IMR-90 (cell line): ENCODE data around the gene KIRREL2. TPM values are rescaled to one million over a fixed set of nuclear protein-coding genes. Genes with fewer than 3 reads are reported as not detected.

Experiments used
- ATAC-seq: fragments of 200-7000 bp; cut with Tn5 transposase; 2 replicates; pipeline ENCODE4 v1.9.1; 2020; ENCODE audit warnings: low read depth, mild to moderate bottlenecking, moderate library complexity
- BruUV-seq: library from RNA; stranded (reverse); fragments of 400-500 nt; replicated peaks from 2 replicates; lab custom pipeline; 2021; lab: Mats Ljungman, UMichigan
- CTCF ChIA-PET: fragments of 300-600 bp; formaldehyde crosslinking; extraction: SDS; loops from one replicate; lab custom pipeline; 2021; ENCODE audit warnings: antibody characterized with exemption; lab: Yijun Ruan, JAX
- POLR2A ChIA-PET: fragments of 300-600 bp; sonication (Branson Sonifier 250); formaldehyde crosslinking; loops from one replicate; lab custom pipeline; 2022; ENCODE audit warnings: antibody characterized with exemption; ENCODE audit not compliant: unreplicated experiment; lab: Charles Lee
- DNase-seq: peaks from one replicate; pipeline ENCODE4 v3.0.0; 2013
- H2AFZ ChIP-seq: replicated peaks from 2 replicates; pipeline ENCODE3; 2013; ENCODE audit warnings: low read length, mild to moderate bottlenecking; ENCODE audit not compliant: poor library complexity
- H2AK5ac ChIP-seq: 2 replicates; pipeline ENCODE4 v1.6.1; 2013; ENCODE audit warnings: low read depth, low read length, inconsistent platforms
- H2AK9ac ChIP-seq: replicated peaks from 2 replicates; pipeline ENCODE3; 2013; ENCODE audit warnings: mild to moderate bottlenecking, low read depth, low read length, moderate library complexity; ENCODE audit not compliant: poor library complexity
- H2BK120ac ChIP-seq: 2 replicates; pipeline ENCODE4 v1.6.1; 2013; ENCODE audit warnings: low read depth, low read length, inconsistent platforms
- H2BK15ac ChIP-seq: 3 replicates; pipeline ENCODE4 v1.6.1; 2013; ENCODE audit warnings: low read depth, low read length, inconsistent platforms
- H2BK20ac ChIP-seq: 2 replicates; pipeline ENCODE4 v1.6.1; 2013; ENCODE audit warnings: low read depth, mild to moderate bottlenecking, inconsistent platforms, low read length, moderate library complexity
- H2BK5ac ChIP-seq: 2 replicates; pipeline ENCODE4 v1.6.1; 2013; ENCODE audit warnings: mild to moderate bottlenecking, low read depth, low read length, inconsistent platforms; ENCODE audit not compliant: poor library complexity, severe bottlenecking
- H3K14ac ChIP-seq: replicated peaks from 2 replicates; pipeline ENCODE4 v1.6.1; 2013; ENCODE audit warnings: low read depth, low read length, inconsistent platforms
- H3K18ac ChIP-seq: 2 replicates; pipeline ENCODE4 v1.6.1; 2013; ENCODE audit warnings: low read depth, low read length, control low read depth
- H3K23ac ChIP-seq: 2 replicates; pipeline ENCODE4 v1.6.1; 2013; ENCODE audit warnings: low read depth, low read length, inconsistent platforms
- H3K27ac ChIP-seq: 2 replicates; pipeline ENCODE4 v1.5.1; 2013; ENCODE audit warnings: mild to moderate bottlenecking, control low read depth, low read length; ENCODE audit not compliant: insufficient read depth
- H3K27me3 ChIP-seq: 2 replicates; pipeline ENCODE4 v1.6.1; 2013; ENCODE audit warnings: low read length; ENCODE audit not compliant: control insufficient read depth, insufficient read depth
- H3K36me3 ChIP-seq: 2 replicates; pipeline ENCODE4 v1.6.1; 2013; ENCODE audit warnings: low read length, mixed read lengths; ENCODE audit not compliant: control insufficient read depth, insufficient read depth
- H3K4ac ChIP-seq: 2 replicates; pipeline ENCODE4 v1.6.1; 2013; ENCODE audit warnings: low read depth, low read length, inconsistent platforms
- H3K4me1 ChIP-seq: 2 replicates; pipeline ENCODE4 v1.6.1; 2013; ENCODE audit warnings: low read length, mixed read lengths; ENCODE audit not compliant: control insufficient read depth, insufficient read depth
- H3K4me2 ChIP-seq: 2 replicates; pipeline ENCODE4 v1.6.1; 2013; ENCODE audit warnings: low read depth, mild to moderate bottlenecking, control low read depth, low read length, moderate library complexity
- H3K4me3 ChIP-seq: 2 replicates; pipeline ENCODE4 v1.5.1; 2013; ENCODE audit warnings: low read depth, mild to moderate bottlenecking, control low read depth, low read length, moderate library complexity; ENCODE audit not compliant: insufficient read depth
- H3K56ac ChIP-seq: 2 replicates; pipeline ENCODE4 v1.6.1; 2013; ENCODE audit warnings: low read length, inconsistent platforms; ENCODE audit not compliant: insufficient read depth; ENCODE audit errors: extremely low read depth
- H3K79me1 ChIP-seq, 2 experiments: 2 replicates each; pipeline ENCODE4 v1.6.1; 2013; ENCODE audit warnings: low read length in 2 of 2, inconsistent platforms in 1 of 2, low read depth in 1 of 2
- H3K9ac ChIP-seq: 2 replicates; pipeline ENCODE4 v1.6.1; 2013; ENCODE audit warnings: low read depth, low read length, control low read depth
- H3K9me1 ChIP-seq: 2 replicates; pipeline ENCODE4 v1.6.1; 2013; ENCODE audit warnings: low read length, inconsistent platforms; ENCODE audit not compliant: insufficient read depth
- H3K9me3 ChIP-seq: 2 replicates; pipeline ENCODE4 v1.6.1; 2013; ENCODE audit warnings: low read length; ENCODE audit not compliant: control insufficient read depth, insufficient read depth
- H4K20me1 ChIP-seq: 2 replicates; pipeline ENCODE4 v1.6.1; 2013; ENCODE audit warnings: low read length, inconsistent platforms; ENCODE audit not compliant: insufficient read depth
- H4K5ac ChIP-seq: 2 replicates; pipeline ENCODE4 v1.6.1; 2013; ENCODE audit warnings: mild to moderate bottlenecking, low read depth, low read length, control low read depth
- H4K8ac ChIP-seq, 2 experiments: 2 replicates each; pipeline ENCODE4 v1.6.1; 2013; ENCODE audit warnings: low read depth in 2 of 2, low read length in 2 of 2, control low read depth in 1 of 2, inconsistent platforms in 1 of 2
- H4K91ac ChIP-seq: 2 replicates; pipeline ENCODE4 v1.6.1; 2013; ENCODE audit warnings: low read depth, low read length, inconsistent platforms; ENCODE audit not compliant: insufficient read depth
- NFE2L2 ChIP-seq: fragments of 150-350 bp; IDR thresholded peaks from 2 replicates; pipeline ENCODE4 v1.6.1; 2016; ENCODE audit warnings: low read depth, mild to moderate bottlenecking, low read length
- WGBS, 2 experiments: methylation state at CpG; one replicate each; pipeline versions ENCODE4 v1.1.5 to v1.1.7; 2013; ENCODE audit warnings: missing lambda C conversion rate in 2 of 2; ENCODE audit not compliant: insufficient read length in 1 of 2; ENCODE audit errors: extremely low coverage in 2 of 2; 5-methylcytosine and 5-hydroxymethylcytosine counted together
- dilution Hi-C: fragments of 300-500 bp; cut with HindIII; formaldehyde crosslinking; loops from one replicate; pipeline ENCODE4 v1.14.3; 2018; ENCODE audit warnings: low sequenced_read_pairs; ENCODE audit not compliant: unreplicated experiment
- in situ Hi-C: fragments of 300-500 bp; cut with MboI; formaldehyde crosslinking; loops from 3 replicates; pipeline ENCODE4 v1.14.3; 2019; ENCODE audit warnings: low sequenced_read_pairs, inconsistent platforms, mixed read lengths
- intact Hi-C: fragments of 100-400 bp; cut with micrococcal nuclease; formaldehyde crosslinking; loops from 2 replicates; pipeline ENCODE4 v1.10.0; 2022
- polyA plus RNA-seq, 3 experiments: library from polyadenylated mRNA; depleted of rRNA; stranded (reverse); fragments of >200 nt; gene quantifications; 2 replicates each; pipeline ENCODE4 v1.2.3, GENCODE V29; 2012; ENCODE audit warnings: low replicate concordance in 1 of 3
- total RNA-seq: library from RNA; depleted of rRNA; stranded (reverse); fragments of >200 nt; gene quantifications from 2 replicates; pipeline ENCODE4 v1.2.3, GENCODE V29; 2012

Gene KIRREL2
- total and polyA plus RNA-seq, 2 of the 4 experiments (the other 2 are of a cell fraction), result not detected

DNA sequence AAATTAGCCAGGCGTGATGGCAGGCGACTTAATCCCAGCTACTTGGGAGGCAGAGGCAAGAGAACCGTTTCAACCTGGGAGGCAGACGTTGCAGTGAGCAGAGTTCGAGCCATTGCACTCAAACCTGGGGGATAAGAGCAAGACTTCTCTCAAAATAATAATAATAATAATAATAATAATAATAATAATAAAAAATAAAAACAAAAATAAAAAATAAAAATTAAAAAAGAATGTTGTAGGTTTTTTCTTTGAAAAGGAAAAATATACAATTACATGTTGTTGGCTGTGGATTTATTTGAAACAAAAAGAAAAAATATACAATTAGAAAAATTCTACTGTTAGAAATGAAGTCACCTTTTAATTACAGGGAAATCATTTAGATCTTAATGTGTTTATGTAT lies 32.6 kb upstream of the KIRREL2 start:
- Histone ChIP-seq H3K9ac (no peak overlapping the region), H2BK5ac (no peak overlapping the region), H3K36me3 (no peaks in the 10 kb centered on the region), H4K8ac (no peak overlapping the region), H3K9me3 (no peaks in the 10 kb centered on the region), H3K18ac (no peak overlapping the region), H2BK20ac (no peak overlapping the region), H3K4me1 (no peaks in the 10 kb centered on the region), H4K91ac (no peak overlapping the region), H3K9me1 (no peaks in the 10 kb centered on the region), H3K4me2 (no peak overlapping the region), H2AFZ (no peak overlapping the region), H3K14ac (no peak overlapping the region), H2AK9ac (no peak overlapping the region), H3K27ac (no peak overlapping the region), H3K79me1 (no peaks in the 10 kb centered on the region), H3K56ac (no peak overlapping the region), H4K20me1 (no peaks in the 10 kb centered on the region), H2BK15ac (no peak overlapping the region), H3K4me3 (no peak overlapping the region), H2AK5ac (no peak overlapping the region), H3K27me3 (no peaks in the 10 kb centered on the region), H3K4ac (no peak overlapping the region), H4K5ac (no peak overlapping the region), H2BK120ac (no peak overlapping the region), H3K23ac (no peak overlapping the region)
- no peak for TF ChIP-seq NFE2L2
- BruUV-seq, result no TSS peak
- no CpG with 5 or more reads among the region's 5 CpGs for WGBS, 2 experiments
- dilution Hi-C loops (no loop called here), intact Hi-C loops (no loop called here), in situ Hi-C loops (no loop called here)
- POLR2A ChIA-PET, result no interaction called here
- CTCF ChIA-PET, result no interaction called here
- DNase-seq (no peak), ATAC-seq (no peak)
